Mesenchymal stem cell (in vitro differentiated cells and primary cell): ENCODE measurements around the gene VTI1A.

ENCODE experiments used
- DNase-seq: peaks from one replicate; pipeline ENCODE4 v3.0.0-alpha.2; 2013
- H2AFZ ChIP-seq: one replicate; pipeline ENCODE4 v1.6.1; 2013; ENCODE audit warnings: low read depth, mild to moderate bottlenecking, control low read depth, inconsistent platforms, low read length, moderate library complexity
- H2AK5ac ChIP-seq: 2 replicates; pipeline ENCODE4 v1.6.1; 2013; ENCODE audit warnings: low read length, moderate library complexity, mild to moderate bottlenecking, inconsistent platforms; ENCODE audit not compliant: severe bottlenecking
- H2BK120ac ChIP-seq: one replicate; pipeline ENCODE4 v1.6.1; 2013; ENCODE audit warnings: low read depth, mild to moderate bottlenecking, inconsistent platforms, low read length, moderate library complexity
- H2BK12ac ChIP-seq, 2 experiments: one replicate each; pipeline ENCODE4 v1.6.1; 2013; ENCODE audit warnings: inconsistent platforms in 2 of 2, low read length in 2 of 2, mild to moderate bottlenecking in 2 of 2, moderate library complexity in 2 of 2, control low read depth in 1 of 2
- H2BK15ac ChIP-seq: one replicate; pipeline ENCODE4 v1.6.1; 2013; ENCODE audit warnings: mild to moderate bottlenecking, low read depth, inconsistent platforms; ENCODE audit not compliant: poor library complexity, severe bottlenecking
- H2BK5ac ChIP-seq: 2 replicates; pipeline ENCODE4 v1.6.1; 2013; ENCODE audit warnings: low read depth, mild to moderate bottlenecking, low read length, control low read depth, inconsistent platforms; ENCODE audit not compliant: poor library complexity, severe bottlenecking
- H3K14ac ChIP-seq, 2 experiments: one replicate each; pipeline ENCODE4 v1.6.1; 2013; ENCODE audit warnings: inconsistent platforms in 2 of 2, low read length in 2 of 2, control low read depth in 1 of 2, mild to moderate bottlenecking in 1 of 2, moderate library complexity in 1 of 2
- H3K18ac ChIP-seq, 2 experiments: one replicate each; pipeline ENCODE4 v1.6.1; 2013; ENCODE audit warnings: inconsistent platforms in 2 of 2, low read length in 2 of 2, control low read depth in 1 of 2, low read depth in 1 of 2, mild to moderate bottlenecking in 1 of 2
- H3K23ac ChIP-seq, 2 experiments: one replicate each; pipeline ENCODE4 v1.6.1; 2013; ENCODE audit warnings: inconsistent platforms in 2 of 2, low read length in 2 of 2, mild to moderate bottlenecking in 2 of 2, moderate library complexity in 2 of 2, control low read depth in 1 of 2
- H3K27ac ChIP-seq: 2 replicates; pipeline ENCODE4 v1.5.1; 2013; ENCODE audit warnings: mild to moderate bottlenecking, moderate library complexity, low read length, control low read depth, inconsistent platforms; ENCODE audit not compliant: poor library complexity, severe bottlenecking
- H3K27me3 ChIP-seq, 2 experiments: 2 replicates each; pipeline versions ENCODE4 v1.6.1 to v1.7.0; 2013; ENCODE audit warnings: low read length in 2 of 2, mild to moderate bottlenecking in 2 of 2, moderate library complexity in 2 of 2, control low read depth in 1 of 2, inconsistent platforms in 1 of 2; ENCODE audit not compliant: control insufficient read depth in 1 of 2, insufficient read depth in 1 of 2
- H3K36me3 ChIP-seq, 2 experiments: 2 replicates each; pipeline versions ENCODE4 v1.6.1 to v1.7.0; 2013; ENCODE audit warnings: low read length in 2 of 2, control low read depth in 1 of 2, inconsistent platforms in 1 of 2, low read depth in 1 of 2, mild to moderate bottlenecking in 1 of 2; ENCODE audit not compliant: insufficient read depth in 2 of 2, control insufficient read depth in 1 of 2
- H3K4ac ChIP-seq, 2 experiments: one replicate each; pipeline ENCODE4 v1.6.1; 2013; ENCODE audit warnings: inconsistent platforms in 2 of 2, low read length in 2 of 2, mild to moderate bottlenecking in 2 of 2, moderate library complexity in 2 of 2, control low read depth in 1 of 2, low read depth in 1 of 2
- H3K4me1 ChIP-seq: 2 replicates; pipeline ENCODE4 v1.6.1; 2013; ENCODE audit warnings: low read depth, low read length, control low read depth; ENCODE audit not compliant: control insufficient read depth, insufficient read depth
- H3K4me2 ChIP-seq: 2 replicates; pipeline ENCODE4 v1.6.1; 2013; ENCODE audit warnings: low read length, mild to moderate bottlenecking, inconsistent platforms; ENCODE audit not compliant: poor library complexity, severe bottlenecking
- H3K4me3 ChIP-seq, 2 experiments: 2 replicates each; pipeline versions ENCODE4 v1.5.1 to v1.7.0; 2013; ENCODE audit warnings: low read length in 2 of 2, mild to moderate bottlenecking in 2 of 2, control low read depth in 1 of 2, low read depth in 1 of 2; ENCODE audit not compliant: insufficient read depth in 1 of 2
- H3K79me1 ChIP-seq: replicated peaks from 2 replicates; pipeline ENCODE4 v1.6.1; 2013; ENCODE audit warnings: mild to moderate bottlenecking, control low read depth, low read length, inconsistent platforms; ENCODE audit not compliant: poor library complexity, severe bottlenecking
- H3K9ac ChIP-seq: 2 replicates; pipeline ENCODE4 v1.7.0; 2013; ENCODE audit warnings: mild to moderate bottlenecking, low read length, moderate library complexity
- H3K9me3 ChIP-seq: 2 replicates; pipeline ENCODE4 v1.7.0; 2013; ENCODE audit warnings: mild to moderate bottlenecking, low read length; ENCODE audit not compliant: control insufficient read depth
- H4K8ac ChIP-seq: one replicate; pipeline ENCODE4 v1.6.1; 2013; ENCODE audit warnings: inconsistent platforms, mild to moderate bottlenecking, low read length, moderate library complexity
- H4K91ac ChIP-seq: one replicate; pipeline ENCODE4 v1.6.1; 2013; ENCODE audit warnings: mild to moderate bottlenecking, low read length, inconsistent platforms
- WGBS: methylation state at CpG from one replicate; pipeline ENCODE4 v1.1.7; 2013; ENCODE audit warnings: mixed read lengths; 5-methylcytosine and 5-hydroxymethylcytosine counted together

VTI1A gene

DNA sequence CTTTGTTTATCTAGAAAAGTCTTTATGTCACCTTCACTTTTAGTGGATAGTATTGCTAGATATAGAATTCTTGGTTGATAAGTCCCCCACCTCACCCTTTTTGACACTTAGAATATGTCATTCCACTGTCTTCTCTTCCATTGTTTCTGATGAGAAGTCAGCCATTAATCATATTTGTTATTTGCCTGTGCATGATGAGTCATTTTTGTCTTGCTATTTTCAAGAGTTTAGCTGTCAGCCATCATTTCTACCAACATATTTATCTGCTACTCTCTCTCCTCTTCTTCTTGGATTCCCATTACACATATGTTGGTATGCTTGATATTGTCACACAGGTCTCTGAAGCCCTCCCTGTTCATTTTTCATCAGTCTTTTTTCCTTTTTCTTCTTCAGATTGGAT is 342.2 kb downstream of the VTI1A start:
- no peak overlapping the region for H2AK5ac ChIP-seq
- no peak overlapping the region for H3K23ac ChIP-seq
- no peak overlapping the region for H2BK15ac ChIP-seq

GRCh38 chr10:112790030-112790429 is 343.0 kb downstream of the VTI1A start:
- Histone ChIP-seq H3K79me1 (peaks cover 1% of the 10 kb centered on the region), H2BK120ac (no peak overlapping the region), H4K91ac (no peak overlapping the region), H3K14ac (no peak overlapping the region), H2BK5ac (no peak overlapping the region), H3K18ac (no peak overlapping the region), H4K8ac (no peak overlapping the region), H3K23ac (no peak overlapping the region), H2BK15ac (no peak overlapping the region), H3K4me2 (no peak overlapping the region), H3K27me3 (no peaks in the 10 kb centered on the region), H2AK5ac (no peak overlapping the region), H3K27ac (no peak overlapping the region), H3K4me1 (no peaks in the 10 kb centered on the region), H3K9me3 (peaks cover 10% of the 10 kb centered on the region), H3K4ac (no peak overlapping the region), H3K36me3 (no peaks in the 10 kb centered on the region), H2AFZ (no peak overlapping the region), H3K4me3 (no peak overlapping the region), H3K9ac (no peak overlapping the region), H2BK12ac (no peak overlapping the region)
- DNase-seq: no peak
- WGBS: no CpG with 5 or more reads among the region's 1 CpG

More for the DNA sequence above, 342.2 kb downstream of the VTI1A start:
- no peak overlapping the region for H3K9ac ChIP-seq
- no peak overlapping the region for H3K27ac ChIP-seq
- H3K9me3 ChIP-seq: peaks cover 10% of the 10 kb centered on the region
- no peak overlapping the region for H4K91ac ChIP-seq
- DNase-seq: no peak
- no peak overlapping the region for H3K4me3 ChIP-seq
- H2BK12ac ChIP-seq: no peak overlapping the region
- H3K27me3 ChIP-seq: no peaks in the 10 kb centered on the region
- H2BK120ac ChIP-seq: no peak overlapping the region
- peaks cover 4% of the 10 kb centered on the region for H3K79me1 ChIP-seq
- no peak overlapping the region for H2AFZ ChIP-seq
- H3K4me2 ChIP-seq: no peak overlapping the region
- no peaks in the 10 kb centered on the region for H3K36me3 ChIP-seq
- H4K8ac ChIP-seq: no peak overlapping the region
- no peak overlapping the region for H2BK5ac ChIP-seq
- H3K4ac ChIP-seq: no peak overlapping the region
- no peak overlapping the region for H3K18ac ChIP-seq
- no peaks in the 10 kb centered on the region for H3K4me1 ChIP-seq
- H3K14ac ChIP-seq: no peak overlapping the region

- Histone ChIP-seq H3K23ac (no peak overlapping the region), H3K36me3 (no peaks in the 10 kb centered on the region), H3K4me2 (no peak overlapping the region), H2BK15ac (no peak overlapping the region), H3K9ac (no peak overlapping the region), H3K18ac (no peak overlapping the region), H3K79me1 (no peaks in the 10 kb centered on the region), H3K27me3 (no peaks in the 10 kb centered on the region), H3K27ac (no peak overlapping the region), H2AFZ (no peak overlapping the region), H3K4ac (no peak overlapping the region), H4K91ac (no peak overlapping the region), H3K4me1 (no peaks in the 10 kb centered on the region), H4K8ac (no peak overlapping the region), H3K4me3 (no peak overlapping the region), H3K14ac (no peak overlapping the region), H2BK12ac (peak overlapping the region in 1 of 2 experiments; percentile 77), H3K9me3 (peaks cover 10% of the 10 kb centered on the region), H2AK5ac (peak overlapping the region; percentile 15), H2BK120ac (no peak overlapping the region), H2BK5ac (no peak overlapping the region)
- no peak for DNase-seq
- WGBS: 97% methylated on average over 3 of the region's 4 CpGs
These were observed 343.9 kb downstream of the VTI1A start for GRCh38 chr10:112790921-112791320.

DNA sequence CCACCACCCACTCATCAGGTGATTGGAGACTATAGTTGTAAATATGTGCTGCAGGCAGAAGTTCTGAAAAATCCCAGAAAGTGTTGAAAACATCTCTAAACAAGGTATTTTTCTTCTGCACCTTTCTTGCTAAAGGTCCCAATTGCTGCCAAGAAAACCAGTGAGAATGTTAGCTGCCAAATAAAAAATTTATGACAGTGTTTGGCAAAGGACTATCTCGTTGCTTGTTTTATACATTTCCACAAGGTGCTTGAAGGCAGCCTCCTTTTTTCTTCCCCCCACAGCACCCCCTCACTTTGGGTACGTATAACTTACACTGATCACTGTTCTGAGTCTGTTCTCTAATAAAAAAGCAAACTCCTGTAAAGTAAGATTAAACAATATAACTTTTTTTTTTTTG is 344.4 kb downstream of the VTI1A start:
- Histone ChIP-seq H2BK15ac (no peak overlapping the region), H3K4me1 (no peaks in the 10 kb centered on the region), H3K9me3 (peaks cover 10% of the 10 kb centered on the region), H3K23ac (no peak overlapping the region), H3K4ac (no peak overlapping the region), H3K18ac (no peak overlapping the region), H3K9ac (no peak overlapping the region), H3K27me3 (no peaks in the 10 kb centered on the region), H2AFZ (no peak overlapping the region), H2BK120ac (no peak overlapping the region), H2AK5ac (no peak overlapping the region), H4K8ac (no peak overlapping the region), H3K14ac (no peak overlapping the region), H3K79me1 (no peaks in the 10 kb centered on the region), H3K36me3 (no peaks in the 10 kb centered on the region), H2BK5ac (no peak overlapping the region), H3K4me3 (no peak overlapping the region), H2BK12ac (no peak overlapping the region), H3K27ac (no peak overlapping the region), H3K4me2 (no peak overlapping the region), H4K91ac (no peak overlapping the region)
- DNase-seq: no peak
- WGBS: 82% methylated on average over 1 of the region's 2 CpGs
